Hepatocyte (in vitro differentiated cells): ENCODE results near the gene GIMAP6. TPM values are rescaled to one million over a fixed set of nuclear protein-coding genes. Genes with fewer than 3 reads are reported as not detected.

Source experiments
- DNase-seq: peaks from one replicate; pipeline ENCODE4 v3.0.0-alpha.2; 2016; ENCODE audit warnings: low spot score
- H2AFZ ChIP-seq: fragments of 200-600 bp; sonication (generic); 2 replicates; pipeline ENCODE4 v1.6.0; 2016; ENCODE audit warnings: antibody characterized with exemption, mild to moderate bottlenecking
- H3K27ac ChIP-seq: fragments of 200-600 bp; sonication (generic); 2 replicates; pipeline ENCODE4 v1.5.1; 2016; ENCODE audit warnings: mild to moderate bottlenecking
- H3K27me3 ChIP-seq: fragments of 200-600 bp; sonication (generic); 2 replicates; pipeline ENCODE4 v1.6.1; 2016
- H3K36me3 ChIP-seq: fragments of 200-600 bp; sonication (generic); replicated peaks from 2 replicates; pipeline ENCODE4 v1.5.1; 2016; ENCODE audit warnings: low read depth; ENCODE audit not compliant: insufficient read depth
- H3K4me1 ChIP-seq: fragments of 200-600 bp; sonication (generic); 2 replicates; pipeline ENCODE4 v1.5.1; 2016; ENCODE audit warnings: mild to moderate bottlenecking, moderate library complexity; ENCODE audit not compliant: insufficient read depth
- H3K4me2 ChIP-seq: fragments of 200-600 bp; sonication (generic); 2 replicates; pipeline ENCODE4 v1.6.0; 2016
- H3K4me3 ChIP-seq: fragments of 200-600 bp; sonication (generic); 2 replicates; pipeline ENCODE4 v1.5.1; 2016; ENCODE audit warnings: mild to moderate bottlenecking
- H3K79me2 ChIP-seq: fragments of 200-600 bp; sonication (generic); 2 replicates; pipeline ENCODE4 v1.6.0; 2017; ENCODE audit warnings: mild to moderate bottlenecking
- H3K9me2 ChIP-seq: fragments of 200-600 bp; sonication (generic); replicated peaks from 2 replicates; pipeline ENCODE4 v1.6.0; 2017; ENCODE audit warnings: mild to moderate bottlenecking; ENCODE audit not compliant: insufficient read depth
- H3K9me3 ChIP-seq: fragments of 200-600 bp; sonication (generic); 2 replicates; pipeline ENCODE4 v1.5.1; 2016; ENCODE audit warnings: low read depth, mild to moderate bottlenecking
- H4K20me1 ChIP-seq: fragments of 200-600 bp; sonication (generic); 2 replicates; pipeline ENCODE4 v1.6.0; 2016; ENCODE audit warnings: mild to moderate bottlenecking; ENCODE audit not compliant: insufficient read depth, poor library complexity, severe bottlenecking
- EZH2 ChIP-seq: fragments of 200-600 bp; sonication (generic); IDR thresholded peaks from 2 replicates; pipeline ENCODE4 v1.6.1; 2016; ENCODE audit warnings: antibody characterized with exemption, mild to moderate bottlenecking, borderline replicate concordance
- EZH2phosphoT487 ChIP-seq: fragments of 200-600 bp; sonication (generic); IDR thresholded peaks from one replicate; pipeline ENCODE4 v1.6.1; 2018; ENCODE audit warnings: antibody characterized with exemption, mild to moderate bottlenecking, low read depth, moderate library complexity; ENCODE audit not compliant: unreplicated experiment, severe bottlenecking
- WGBS: methylation state at CpG from one replicate; pipeline ENCODE4 v1.1.6; 2016; ENCODE audit warnings: low lambda C conversion rate; ENCODE audit errors: missing lambda C conversion rate; 5-methylcytosine and 5-hydroxymethylcytosine counted together
- polyA plus RNA-seq: library from polyadenylated mRNA; unstranded; fragments of >200 nt; fragmentation: Nextera tagmentation; extraction: Ambion mirVana; gene quantifications from 2 replicates; pipeline ENCODE4 v1.2.1, GENCODE V29; 2016
- total RNA-seq: library from RNA; depleted of rRNA; stranded (reverse); fragments of >200 nt; gene quantifications from 2 replicates; pipeline ENCODE4 v1.2.3, GENCODE V29; 2014
- TF ChIP-seq, protein P1 (sequence below): fragments of 200-600 bp; sonication (generic); IDR thresholded peaks from 2 replicates; pipeline ENCODE4 v1.5.1; 2016; ENCODE audit warnings: antibody characterized with exemption, mild to moderate bottlenecking; ENCODE audit not compliant: poor library complexity

Gene GIMAP6
- total and polyA plus RNA-seq, 2 experiments from 2014 or later, result 0.27 to 0.82 TPM

DNA sequence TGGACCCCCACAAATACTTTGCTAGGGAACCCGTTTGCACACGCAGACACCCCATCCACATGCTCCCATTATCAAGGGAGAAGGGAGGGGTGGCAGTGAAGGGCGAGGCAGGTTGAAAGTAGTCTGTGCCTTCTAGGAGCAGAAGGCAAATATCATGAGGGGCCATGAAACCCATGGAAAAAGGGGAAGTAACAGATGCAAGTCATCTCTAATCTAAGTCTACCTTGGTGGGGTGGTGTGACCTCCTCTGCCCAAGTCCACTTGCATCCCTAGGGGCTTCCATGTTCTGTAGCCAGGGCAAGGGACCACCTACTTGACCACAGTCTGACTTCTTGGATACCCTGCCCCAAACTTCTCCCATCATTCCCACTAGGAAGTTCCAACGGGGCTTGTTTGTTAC lies 5.5 kb downstream of the GIMAP6 start:
- Histone ChIP-seq H3K4me3 (no peak overlapping the region), H3K4me1 (no peaks in the 10 kb centered on the region), H3K27ac (no peak overlapping the region), H2AFZ (no peak overlapping the region), H3K4me2 (no peak overlapping the region), H3K9me2 (no peaks in the 10 kb centered on the region), H4K20me1 (no peaks in the 10 kb centered on the region), H3K9me3 (no peaks in the 10 kb centered on the region), H3K36me3 (no peaks in the 10 kb centered on the region), H3K27me3 (no peaks in the 10 kb centered on the region), H3K79me2 (no peaks in the 10 kb centered on the region)
- DNase-seq, result no peak
- WGBS, result 82% methylated on average over 4 of the region's 4 CpGs
- TF ChIP-seq, protein P1, sequence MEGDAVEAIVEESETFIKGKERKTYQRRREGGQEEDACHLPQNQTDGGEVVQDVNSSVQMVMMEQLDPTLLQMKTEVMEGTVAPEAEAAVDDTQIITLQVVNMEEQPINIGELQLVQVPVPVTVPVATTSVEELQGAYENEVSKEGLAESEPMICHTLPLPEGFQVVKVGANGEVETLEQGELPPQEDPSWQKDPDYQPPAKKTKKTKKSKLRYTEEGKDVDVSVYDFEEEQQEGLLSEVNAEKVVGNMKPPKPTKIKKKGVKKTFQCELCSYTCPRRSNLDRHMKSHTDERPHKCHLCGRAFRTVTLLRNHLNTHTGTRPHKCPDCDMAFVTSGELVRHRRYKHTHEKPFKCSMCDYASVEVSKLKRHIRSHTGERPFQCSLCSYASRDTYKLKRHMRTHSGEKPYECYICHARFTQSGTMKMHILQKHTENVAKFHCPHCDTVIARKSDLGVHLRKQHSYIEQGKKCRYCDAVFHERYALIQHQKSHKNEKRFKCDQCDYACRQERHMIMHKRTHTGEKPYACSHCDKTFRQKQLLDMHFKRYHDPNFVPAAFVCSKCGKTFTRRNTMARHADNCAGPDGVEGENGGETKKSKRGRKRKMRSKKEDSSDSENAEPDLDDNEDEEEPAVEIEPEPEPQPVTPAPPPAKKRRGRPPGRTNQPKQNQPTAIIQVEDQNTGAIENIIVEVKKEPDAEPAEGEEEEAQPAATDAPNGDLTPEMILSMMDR, result no peak
- TF ChIP-seq EZH2phosphoT487 (no peak), EZH2 (no peak)

DNA sequence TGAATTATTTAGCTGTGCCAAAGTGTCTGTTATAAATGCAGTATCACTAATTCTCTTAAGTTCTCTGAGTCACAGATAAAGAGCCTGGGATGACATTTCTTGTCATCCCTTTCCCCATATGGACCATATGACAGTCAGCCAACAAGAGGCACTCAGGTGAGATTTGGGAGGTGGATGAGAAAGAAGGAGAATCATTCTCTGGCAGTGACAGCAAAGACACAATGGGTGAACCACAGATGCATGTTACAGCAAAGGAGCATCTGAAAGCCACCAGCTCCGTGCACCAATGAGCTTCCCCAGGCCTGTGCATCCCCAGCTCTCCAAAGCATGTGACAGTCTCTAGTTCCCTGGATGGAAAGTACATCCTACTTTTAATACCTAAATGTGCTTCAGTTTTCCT lies 10.8 kb downstream of the GIMAP6 start:
- Histone ChIP-seq H3K9me2 (no peaks in the 10 kb centered on the region), H3K9me3 (no peaks in the 10 kb centered on the region), H3K36me3 (no peaks in the 10 kb centered on the region), H3K27ac (no peak overlapping the region), H3K4me3 (no peak overlapping the region), H2AFZ (no peak overlapping the region), H4K20me1 (no peaks in the 10 kb centered on the region), H3K4me1 (no peaks in the 10 kb centered on the region), H3K27me3 (no peaks in the 10 kb centered on the region), H3K79me2 (no peaks in the 10 kb centered on the region), H3K4me2 (no peak overlapping the region)
- no peak for DNase-seq
- WGBS, result 81% methylated on average over 1 of the region's 1 CpG
- TF ChIP-seq, protein P1, result no peak
- TF ChIP-seq EZH2 (no peak), EZH2phosphoT487 (no peak)

DNA sequence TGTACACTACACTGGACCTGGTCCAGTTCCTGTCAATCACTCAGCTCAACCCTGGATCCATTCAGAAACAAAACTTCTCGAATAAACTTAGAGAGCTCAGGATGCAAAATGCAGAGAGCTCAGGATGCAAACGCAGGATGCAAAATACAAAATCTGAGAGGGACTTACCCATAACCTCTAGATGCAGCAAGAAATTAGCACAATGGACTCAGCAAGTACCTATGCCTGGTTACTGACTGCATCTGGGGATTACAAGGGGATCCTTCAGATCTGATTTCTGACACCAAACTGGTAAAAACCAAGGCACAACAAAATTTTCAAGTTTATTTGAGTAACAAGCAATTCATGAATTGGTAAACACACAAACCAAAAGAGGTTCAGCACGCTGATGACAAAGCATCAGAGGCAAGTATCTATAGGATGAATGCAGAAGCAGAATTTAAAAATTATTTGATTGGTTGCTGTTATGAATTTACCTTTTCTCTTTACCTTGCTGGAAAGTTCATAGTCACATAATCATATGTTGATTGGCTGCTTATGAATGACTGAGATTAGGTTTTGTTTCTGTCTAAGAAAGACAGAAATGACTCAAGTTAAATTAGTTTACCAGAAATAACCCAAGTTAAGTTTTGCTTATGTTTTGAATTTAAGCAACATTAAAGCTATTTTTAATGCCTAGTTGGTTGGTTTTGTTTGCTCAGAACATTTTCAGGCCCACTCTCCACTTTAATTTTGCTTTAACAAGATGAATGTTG lies 11.4 kb downstream of the GIMAP6 start:
- Histone ChIP-seq H3K4me2 (no peak overlapping the region), H3K79me2 (no peaks in the 10 kb centered on the region), H3K36me3 (no peaks in the 10 kb centered on the region), H4K20me1 (no peaks in the 10 kb centered on the region), H2AFZ (no peak overlapping the region), H3K9me3 (no peaks in the 10 kb centered on the region), H3K4me3 (no peak overlapping the region), H3K27ac (no peak overlapping the region), H3K9me2 (no peaks in the 10 kb centered on the region), H3K4me1 (no peaks in the 10 kb centered on the region), H3K27me3 (no peaks in the 10 kb centered on the region)
- TF ChIP-seq EZH2, result no peak
- TF ChIP-seq, protein P1, result no peak
- no peak for TF ChIP-seq EZH2phosphoT487
- 69% methylated on average over 3 of the region's 3 CpGs for WGBS
- no peak for DNase-seq
